SU-DHL-6 (cell line): ENCODE data around the gene MARCHF6.

Experiments
- H2AFZ ChIP-seq: fragments of 200-600 bp; sonication (generic); 2 replicates; pipeline ENCODE4 v1.6.1; 2014; ENCODE audit warnings: low read depth, mild to moderate bottlenecking, moderate library complexity, mixed read lengths, antibody characterized with exemption, low read length; ENCODE audit not compliant: severe bottlenecking
- H3F3A ChIP-seq: fragments of 200-600 bp; shearing (Covaris generic); 2 replicates; pipeline ENCODE4 v1.6.0; 2016; ENCODE audit warnings: antibody characterized with exemption, mild to moderate bottlenecking; ENCODE audit not compliant: insufficient read depth
- H3K27ac ChIP-seq: fragments of 200-600 bp; sonication (generic); 2 replicates; pipeline ENCODE4 v1.5.1; 2016; ENCODE audit warnings: low read depth, mild to moderate bottlenecking, low read length, moderate library complexity, mixed read lengths
- H3K27me3 ChIP-seq: fragments of 200-600 bp; sonication (generic), shearing (Covaris generic); 2 replicates; pipeline ENCODE4 v1.6.0; 2014; ENCODE audit warnings: mild to moderate bottlenecking, low read length
- H3K36me3 ChIP-seq: fragments of 200-600 bp; sonication (generic); 2 replicates; pipeline ENCODE4 v1.6.1; 2014; ENCODE audit warnings: mild to moderate bottlenecking, low read length, mixed read lengths
- H3K4me2 ChIP-seq: fragments of 300-600, 200-600 bp; shearing (Covaris generic), sonication (generic); 2 replicates; pipeline ENCODE4 v1.6.0; 2014; ENCODE audit warnings: low read length, low read depth, mild to moderate bottlenecking; ENCODE audit not compliant: poor library complexity, severe bottlenecking
- H3K4me3 ChIP-seq: fragments of 200-600 bp; sonication (generic); 2 replicates; pipeline ENCODE4 v1.5.1; 2014; ENCODE audit warnings: antibody characterized with exemption, low read length, mild to moderate bottlenecking, mixed read lengths; ENCODE audit not compliant: insufficient read depth, poor library complexity, severe bottlenecking
- H3K79me2 ChIP-seq: fragments of 200-600 bp; sonication (generic); 2 replicates; pipeline ENCODE4 v1.6.1; 2014; ENCODE audit warnings: mild to moderate bottlenecking, low read length, moderate library complexity; ENCODE audit not compliant: insufficient read depth
- H3K9ac ChIP-seq: fragments of 200-600 bp; sonication (generic); 2 replicates; pipeline ENCODE4 v1.7.0; 2014; ENCODE audit warnings: mild to moderate bottlenecking, low read length
- H3K9me2 ChIP-seq: fragments of 200-600 bp; sonication (generic); replicated peaks from 2 replicates; pipeline ENCODE4 v1.6.1; 2014; ENCODE audit warnings: low read length; ENCODE audit not compliant: insufficient read depth
- H3K9me3 ChIP-seq: fragments of 200-600 bp; sonication (generic); 2 replicates; pipeline ENCODE4 v1.6.1; 2014; ENCODE audit warnings: low read length, mixed read lengths; ENCODE audit not compliant: insufficient read depth
- H4K20me1 ChIP-seq: fragments of 200-600 bp; sonication (generic); 2 replicates; pipeline ENCODE4 v1.6.1; 2014; ENCODE audit warnings: low read depth, mild to moderate bottlenecking, antibody characterized with exemption, low read length, moderate library complexity, mixed read lengths
- EZH2phosphoT487 ChIP-seq: fragments of 200-600 bp; sonication (generic), shearing (Covaris generic); conservative IDR thresholded peaks from 2 replicates; pipeline ENCODE4 v1.6.1; 2018; ENCODE audit warnings: mild to moderate bottlenecking, antibody characterized with exemption, low read length, moderate library complexity, mixed read lengths
- TF ChIP-seq, protein P1 (sequence below): fragments of 200-600 bp; sonication (generic); IDR thresholded peaks from one replicate; pipeline ENCODE4 v1.5.1; 2017; ENCODE audit warnings: antibody characterized with exemption, mild to moderate bottlenecking, low read length, moderate library complexity; ENCODE audit not compliant: insufficient read depth, poor library complexity, severe bottlenecking

MARCHF6 gene

GRCh38 chr5:10399839-10400238 is 46.3 kb downstream of the MARCHF6 start:
- H3K36me3 ChIP-seq, result peaks cover 63% of the 10 kb centered on the region

GRCh38 chr5:10400411-10400810 is 46.9 kb downstream of the MARCHF6 start:
- Histone ChIP-seq H3K4me2 (no peak overlapping the region), H2AFZ (no peak overlapping the region), H3K9ac (no peak overlapping the region), H3K36me3 (peaks cover 65% of the 10 kb centered on the region), H3F3A (no peaks in the 10 kb centered on the region), H3K9me3 (no peaks in the 10 kb centered on the region), H3K79me2 (no peaks in the 10 kb centered on the region), H3K4me3 (no peak overlapping the region), H4K20me1 (no peaks in the 10 kb centered on the region), H3K27me3 (no peaks in the 10 kb centered on the region), H3K9me2 (no peaks in the 10 kb centered on the region), H3K27ac (no peak overlapping the region)
- TF ChIP-seq, protein P1, sequence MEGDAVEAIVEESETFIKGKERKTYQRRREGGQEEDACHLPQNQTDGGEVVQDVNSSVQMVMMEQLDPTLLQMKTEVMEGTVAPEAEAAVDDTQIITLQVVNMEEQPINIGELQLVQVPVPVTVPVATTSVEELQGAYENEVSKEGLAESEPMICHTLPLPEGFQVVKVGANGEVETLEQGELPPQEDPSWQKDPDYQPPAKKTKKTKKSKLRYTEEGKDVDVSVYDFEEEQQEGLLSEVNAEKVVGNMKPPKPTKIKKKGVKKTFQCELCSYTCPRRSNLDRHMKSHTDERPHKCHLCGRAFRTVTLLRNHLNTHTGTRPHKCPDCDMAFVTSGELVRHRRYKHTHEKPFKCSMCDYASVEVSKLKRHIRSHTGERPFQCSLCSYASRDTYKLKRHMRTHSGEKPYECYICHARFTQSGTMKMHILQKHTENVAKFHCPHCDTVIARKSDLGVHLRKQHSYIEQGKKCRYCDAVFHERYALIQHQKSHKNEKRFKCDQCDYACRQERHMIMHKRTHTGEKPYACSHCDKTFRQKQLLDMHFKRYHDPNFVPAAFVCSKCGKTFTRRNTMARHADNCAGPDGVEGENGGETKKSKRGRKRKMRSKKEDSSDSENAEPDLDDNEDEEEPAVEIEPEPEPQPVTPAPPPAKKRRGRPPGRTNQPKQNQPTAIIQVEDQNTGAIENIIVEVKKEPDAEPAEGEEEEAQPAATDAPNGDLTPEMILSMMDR, result no peak
- TF ChIP-seq EZH2phosphoT487, result no peak

More at GRCh38 chr5:10399839-10400238, 46.3 kb downstream of the MARCHF6 start:
- no peaks in the 10 kb centered on the region for H4K20me1 ChIP-seq
- no peak overlapping the region for H3K27ac ChIP-seq
- no peaks in the 10 kb centered on the region for H3K9me3 ChIP-seq
- no peak overlapping the region for H3K4me2 ChIP-seq
- H2AFZ ChIP-seq, result no peak overlapping the region
- no peak overlapping the region for H3K9ac ChIP-seq
- H3K79me2 ChIP-seq, result no peaks in the 10 kb centered on the region
- H3K27me3 ChIP-seq, result no peaks in the 10 kb centered on the region
- H3K4me3 ChIP-seq, result no peak overlapping the region
- no peaks in the 10 kb centered on the region for H3F3A ChIP-seq
- H3K9me2 ChIP-seq, result no peaks in the 10 kb centered on the region
- TF ChIP-seq, protein P1, result no peak
- TF ChIP-seq EZH2phosphoT487, result no peak

GRCh38 chr5:10400831-10401230 is 47.3 kb downstream of the MARCHF6 start:
- Histone ChIP-seq H3K9ac (no peak overlapping the region), H3F3A (no peaks in the 10 kb centered on the region), H4K20me1 (no peaks in the 10 kb centered on the region), H3K4me3 (no peak overlapping the region), H3K36me3 (peaks cover 65% of the 10 kb centered on the region), H2AFZ (no peak overlapping the region), H3K27ac (no peak overlapping the region), H3K9me3 (no peaks in the 10 kb centered on the region), H3K27me3 (no peaks in the 10 kb centered on the region), H3K79me2 (no peaks in the 10 kb centered on the region), H3K9me2 (no peaks in the 10 kb centered on the region), H3K4me2 (no peak overlapping the region)
- TF ChIP-seq, protein P1, result no peak
- TF ChIP-seq EZH2phosphoT487, result no peak

GRCh38 chr5:10401498-10401897 is 48.0 kb downstream of the MARCHF6 start:
- TF ChIP-seq EZH2phosphoT487, result no peak
- TF ChIP-seq, protein P1, result no peak
- no peaks in the 10 kb centered on the region for H3K9me3 ChIP-seq
- no peak overlapping the region for H2AFZ ChIP-seq
- peaks cover 66% of the 10 kb centered on the region for H3K36me3 ChIP-seq
- no peaks in the 10 kb centered on the region for H3K27me3 ChIP-seq
- no peaks in the 10 kb centered on the region for H3F3A ChIP-seq
- no peak overlapping the region for H3K9ac ChIP-seq
- no peak overlapping the region for H3K27ac ChIP-seq
- no peaks in the 10 kb centered on the region for H4K20me1 ChIP-seq
- no peak overlapping the region for H3K4me3 ChIP-seq
- no peaks in the 10 kb centered on the region for H3K79me2 ChIP-seq
- no peaks in the 10 kb centered on the region for H3K9me2 ChIP-seq
- H3K4me2 ChIP-seq, result no peak overlapping the region
